T-cell (primary cell): ENCODE measurements around the gene SLC2A3. TPM values are rescaled to one million over a fixed set of nuclear protein-coding genes. Genes with fewer than 3 reads are reported as not detected.
"Not testable (repeated sequence)": the region's sequence is repeated elsewhere in the genome, so short reads cannot be mapped to it uniquely, and the experiment has no call there.

Source experiments
- ATAC-seq, 4 experiments: fragments of 200-7000 bp in 3 of 4; fragments of 150-1000 bp in 1 of 4; cut with Tn5 transposase; replicated peaks in 1 of 4; 1 replicate in 3 of 4; 2 replicates in 1 of 4; pipeline ENCODE4 v1.10.0; 2021; ENCODE audit warnings: moderate library complexity in 3 of 4, mild to moderate bottlenecking in 2 of 4, moderate number of reproducible peaks in 1 of 4
- CTCF ChIA-PET, 2 donors: fragments of 300-600 bp; sonication (Branson Sonifier 250); formaldehyde crosslinking; loops; one replicate each; lab custom pipeline; 2022; ENCODE audit warnings: antibody characterized with exemption in 2 of 2; lab: Charles Lee
- POLR2A ChIA-PET, 2 donors: fragments of 300-600 bp; sonication (Branson Sonifier 250); formaldehyde crosslinking; loops; one replicate each; lab custom pipeline; 2022; ENCODE audit warnings: antibody characterized with exemption in 2 of 2; lab: Charles Lee
- DNase-seq, 35 experiments: peaks; one replicate each; pipeline versions ENCODE4 v3.0.0 to v3.0.0-alpha.2; 2013 to 2023
- H3K27ac ChIP-seq: one replicate; pipeline ENCODE4 v1.5.1; 2013; ENCODE audit warnings: low read length
- H3K27me3 ChIP-seq, 2 experiments: replicated peaks in 1 of 2; 1 replicate in 1 of 2; 2 replicates in 1 of 2; pipeline versions ENCODE4 v1.6.1 to v1.7.0; 2013; ENCODE audit warnings: low read length in 1 of 2, mixed read lengths in 1 of 2; ENCODE audit not compliant: control insufficient read depth in 2 of 2, insufficient read depth in 2 of 2; ENCODE audit errors: extremely low read depth in 1 of 2
- H3K36me3 ChIP-seq, 2 donors: 1 replicate in 1 of 2; 2 replicates in 1 of 2; pipeline versions ENCODE4 v1.6.1 to v1.7.0; 2013; ENCODE audit warnings: low read length in 1 of 2; ENCODE audit not compliant: control insufficient read depth in 2 of 2, insufficient read depth in 1 of 2; ENCODE audit errors: extremely low read depth in 1 of 2
- H3K4me1 ChIP-seq, 2 experiments: 1 replicate in 1 of 2; 2 replicates in 1 of 2; pipeline versions ENCODE4 v1.6.1 to v1.7.0; 2013; ENCODE audit warnings: low read length in 2 of 2, mixed read lengths in 1 of 2; ENCODE audit not compliant: insufficient read depth in 2 of 2, control insufficient read depth in 1 of 2; ENCODE audit errors: extremely low read depth in 1 of 2
- H3K4me3 ChIP-seq, 2 donors: 1 replicate in 1 of 2; 2 replicates in 1 of 2; pipeline versions ENCODE4 v1.5.1 to v1.7.0; 2013; ENCODE audit warnings: mild to moderate bottlenecking in 2 of 2, low read length in 1 of 2, moderate library complexity in 1 of 2; ENCODE audit not compliant: control insufficient read depth in 1 of 2; ENCODE audit errors: extremely low read depth in 1 of 2
- H3K9me3 ChIP-seq: 2 replicates; pipeline ENCODE4 v1.7.0; 2013
- H3K27ac Mint-ChIP-seq, 2 donors: one replicate each; pipeline ENCODE4 v1.8.0; 2020 to 2021; ENCODE audit warnings: mild to moderate bottlenecking in 2 of 2, mixed read lengths in 2 of 2
- H3K27me3 Mint-ChIP-seq, 2 donors: one replicate each; pipeline ENCODE4 v1.8.0; 2021 to 2022; ENCODE audit warnings: mixed read lengths in 2 of 2
- H3K36me3 Mint-ChIP-seq: one replicate; pipeline ENCODE4 v1.8.0; 2021; ENCODE audit warnings: mixed read lengths
- H3K4me1 Mint-ChIP-seq, 3 donors: one replicate each; pipeline ENCODE4 v1.8.0; 2020 to 2022; ENCODE audit warnings: mixed read lengths in 3 of 3, mild to moderate bottlenecking in 1 of 3
- H3K4me3 Mint-ChIP-seq, 3 donors: one replicate each; pipeline ENCODE4 v1.8.0; 2020 to 2022; ENCODE audit warnings: mild to moderate bottlenecking in 3 of 3, mixed read lengths in 3 of 3, moderate library complexity in 3 of 3
- H3K9me3 Mint-ChIP-seq, 3 donors: one replicate each; pipeline ENCODE4 v1.8.0; 2020 to 2022; ENCODE audit warnings: mixed read lengths in 3 of 3
- WGBS: methylation state at CpG from one replicate; pipeline ENCODE4 v1.1.5; 2013; ENCODE audit warnings: missing lambda C conversion rate; ENCODE audit not compliant: insufficient coverage; 5-methylcytosine and 5-hydroxymethylcytosine counted together
- total RNA-seq, 35 experiments: library from RNA in 6 of 35; stranded (reverse) in 6 of 35; fragments of 120-200 nt in 1 of 35; gene quantifications; one replicate each; pipeline versions ENCODE4 v1.2.1 to v1.2.4 and lab custom pipeline; 2013 to 2026

SLC2A3 gene
- total RNA-seq, 5 donors from 2014 or later (not counting 1 experiment from before 2014, with no cell fraction given), result 125 to 803 (median 160) TPM

GRCh38 chr12:7970475-7971252 is 34.7 kb upstream of the SLC2A3 start:
- Histone ChIP-seq H3K36me3 (no peaks in the 10 kb centered on the region), H3K9me3 (no peaks in the 10 kb centered on the region), H3K27ac (peak overlapping the region; percentile 95), H3K4me1 (peaks cover 2 to 31% of the 10 kb centered on the region in 2 experiments), H3K4me3 (peak overlapping the region; percentile 61 to 70), H3K27me3 (peaks cover 0 to 2% of the 10 kb centered on the region in 2 experiments)
- CTCF ChIA-PET, result interaction anchor here (0.5 to 1.7 kb wide), 14 partner anchors 10 to 919 kb away, joined by 3 to 23 read pairs (median 3); partner anchors contain the start of gene SLC2A3 (in 1 of the 2)
- no peaks in the 10 kb centered on the region for H3K9me3 Mint-ChIP-seq
- WGBS, result under 1% methylated on average over 41 of the region's 49 CpGs
- H3K27me3 Mint-ChIP-seq, result no peaks in the 10 kb centered on the region
- H3K4me3 Mint-ChIP-seq, result peak overlapping the region; percentile 81 to 89 (median 86)
- H3K27ac Mint-ChIP-seq, result peak overlapping the region; percentile 94 to 96
- H3K36me3 Mint-ChIP-seq, result peaks cover 3% of the 10 kb centered on the region
- POLR2A ChIA-PET, result interaction anchor here (0.6 to 2.0 kb wide), 9 partner anchors 9 to 57 kb away, joined by 3 to 62 read pairs (median 4); partner anchors contain the start of gene SLC2A3 (in 1 of the 2)
- ATAC-seq (peak; percentile 86 to 98 (median 97)), DNase-seq (peak; percentile 68 to 95 (median 82))
- peaks cover 24 to 33% (median 31%) of the 10 kb centered on the region in 3 donors for H3K4me1 Mint-ChIP-seq

GRCh38 chr12:7966563-7966962 is 30.6 kb upstream of the SLC2A3 start:
- Histone ChIP-seq H3K9me3 (no peaks in the 10 kb centered on the region), H3K4me1 (peaks cover 7 to 29% of the 10 kb centered on the region in 2 experiments), H3K36me3 (no peaks in the 10 kb centered on the region), H3K27ac (no peak overlapping the region), H3K27me3 (no peaks in the 10 kb centered on the region), H3K4me3 (no peak overlapping the region)
- H3K36me3 Mint-ChIP-seq, result peaks cover 3% of the 10 kb centered on the region
- H3K27me3 Mint-ChIP-seq, result no peaks in the 10 kb centered on the region
- ChIA-PET POLR2A (interaction anchor here (0.5 to 0.6 kb wide), 3 partner anchors 11 to 1764 kb away, joined by 3 read pairs; no protein-coding TSS in a partner anchor), CTCF (interaction anchor here (0.6 kb wide), 2 partner anchors 30 to 63 kb away, joined by 3 to 4 read pairs; no protein-coding TSS in a partner anchor)
- ATAC-seq (no peak), DNase-seq (no peak)
- H3K9me3 Mint-ChIP-seq, result no peaks in the 10 kb centered on the region
- H3K4me3 Mint-ChIP-seq, result no peak overlapping the region
- peaks cover 29 to 40% (median 34%) of the 10 kb centered on the region in 3 donors for H3K4me1 Mint-ChIP-seq
- WGBS, result no CpG with 5 or more reads among the region's 14 CpGs
- H3K27ac Mint-ChIP-seq, result no peak overlapping the region

GRCh38 chr12:7964669-7965068 is 28.7 kb upstream of the SLC2A3 start:
- H3K4me1 Mint-ChIP-seq, result peaks cover 24 to 37% (median 31%) of the 10 kb centered on the region in 3 donors
- not testable (repeated sequence) for H3K9me3 ChIP-seq, ATAC-seq, H3K36me3 ChIP-seq, DNase-seq, H3K9me3 Mint-ChIP-seq, H3K27ac ChIP-seq, H3K27me3 Mint-ChIP-seq, H3K4me3 Mint-ChIP-seq, H3K27me3 ChIP-seq, H3K36me3 Mint-ChIP-seq, H3K27ac Mint-ChIP-seq, H3K4me3 ChIP-seq
- peaks cover 16 to 28% of the 10 kb centered on the region in 2 experiments for H3K4me1 ChIP-seq
- POLR2A ChIA-PET, result interaction anchor here (0.5 to 0.6 kb wide), 2 partner anchors 28 to 102 kb away, joined by 3 to 7 read pairs; no protein-coding TSS in a partner anchor
- CTCF ChIA-PET, result interaction anchor here in 1 of 2 donors (1.0 to 7.9 kb wide), 2 partner anchors 30 kb away, joined by 4 to 222 read pairs; partner anchors contain the start of gene SLC2A3
- 95% methylated on average over 3 of the region's 9 CpGs for WGBS

DNA sequence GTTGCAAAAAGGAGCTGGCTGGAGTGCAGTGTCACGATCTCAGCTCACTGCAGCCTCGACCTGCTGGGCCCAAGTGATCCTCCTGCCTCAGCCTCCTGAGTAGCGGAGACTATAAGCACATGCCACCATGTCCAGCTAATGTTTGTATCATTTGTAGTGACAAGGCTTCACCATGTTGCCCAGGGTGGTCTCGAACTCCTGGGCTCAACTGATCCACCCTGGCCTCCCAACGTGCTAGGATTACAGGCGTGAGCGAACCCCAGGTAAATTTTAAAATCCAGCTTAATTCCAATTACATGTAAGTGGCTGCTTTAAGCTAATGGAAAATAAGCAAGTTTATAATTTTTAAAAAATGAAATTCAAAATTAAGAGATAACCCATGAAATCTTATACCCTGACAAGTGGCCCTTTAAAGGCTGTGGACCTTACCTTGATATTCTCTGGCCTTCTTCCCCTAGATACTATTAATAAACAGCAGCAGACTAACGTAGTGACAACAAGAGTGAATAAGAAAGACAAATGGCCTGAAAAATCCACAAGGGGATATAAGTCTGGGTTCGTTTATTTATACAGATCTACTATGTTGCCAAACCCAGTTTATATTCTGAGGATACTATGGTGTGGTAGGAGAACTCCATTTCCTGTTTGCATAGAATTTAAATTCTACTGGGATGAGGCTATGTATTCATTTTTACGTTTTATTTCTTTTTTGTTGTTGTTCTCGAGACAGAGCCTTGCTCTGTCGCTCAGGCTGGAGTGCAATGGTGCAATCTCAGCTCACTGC is 25.6 kb upstream of the SLC2A3 start:
- Mint-ChIP-seq H3K27me3 (no peaks in the 10 kb centered on the region), H3K4me3 (peak overlapping the region; percentile 81 to 87 (median 84)), H3K4me1 (peaks cover 38 to 52% (median 42%) of the 10 kb centered on the region in 3 donors), H3K36me3 (no peaks in the 10 kb centered on the region), H3K27ac (peak overlapping the region; percentile 66 to 93), H3K9me3 (no peaks in the 10 kb centered on the region)
- 91% methylated on average over 5 of the region's 12 CpGs for WGBS
- H3K27me3 ChIP-seq, result no peaks in the 10 kb centered on the region
- ChIA-PET CTCF (interaction anchor here (0.5 to 7.9 kb wide), 13 partner anchors 8 to 117 kb away, joined by 3 to 222 read pairs (median 8); partner anchors contain the start of gene SLC2A3 (in 2 of the 2)), POLR2A (interaction anchor here (0.5 to 6.2 kb wide), 11 partner anchors 9 to 123 kb away, joined by 3 to 296 read pairs (median 4); partner anchors contain the start of gene SLC2A3 (in 2 of the 2))
- no peaks in the 10 kb centered on the region for H3K36me3 ChIP-seq
- H3K9me3 ChIP-seq, result no peaks in the 10 kb centered on the region
- ATAC-seq (no peak), DNase-seq (no peak)
- H3K4me3 ChIP-seq, result peak overlapping the region in 1 of 2 donors; percentile 90
- peak overlapping the region; percentile 87 for H3K27ac ChIP-seq
- H3K4me1 ChIP-seq, result peaks cover 28 to 34% of the 10 kb centered on the region in 2 experiments

DNA sequence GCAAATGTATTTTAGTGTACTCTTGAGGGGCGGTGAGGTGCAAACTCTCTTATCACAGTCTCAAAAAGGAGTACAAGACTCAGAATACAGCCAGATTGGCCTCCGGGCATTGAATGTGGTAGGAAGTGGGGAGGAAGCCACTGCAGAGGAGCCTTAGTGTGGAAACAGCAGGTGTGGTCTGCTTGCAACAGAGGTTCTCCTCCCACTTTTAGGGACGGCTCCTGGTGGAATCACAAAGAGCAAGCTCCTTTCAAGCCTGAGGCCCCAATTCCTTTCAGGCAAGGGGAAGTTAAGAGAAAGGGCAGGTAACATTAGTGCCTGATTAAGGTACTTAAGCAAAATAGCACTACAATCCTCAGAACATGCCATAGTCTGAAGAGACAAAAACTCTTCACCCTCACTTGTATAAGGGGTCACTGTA is 23.7 kb upstream of the SLC2A3 start:
- H3K27me3 Mint-ChIP-seq, result no peaks in the 10 kb centered on the region
- POLR2A ChIA-PET, result interaction anchor here (1.1 to 6.2 kb wide), 6 partner anchors 11 to 27 kb away, joined by 6 to 296 read pairs (median 24); partner anchors contain the start of gene SLC2A3 (in 2 of the 2)

More for the DNA sequence above, 23.7 kb upstream of the SLC2A3 start:
- WGBS, result no CpG with 5 or more reads among the region's 3 CpGs
- Histone ChIP-seq H3K27me3 (no peaks in the 10 kb centered on the region), H3K9me3 (no peaks in the 10 kb centered on the region), H3K4me1 (peaks cover 28 to 34% of the 10 kb centered on the region in 2 experiments), H3K36me3 (no peaks in the 10 kb centered on the region), H3K27ac (peak overlapping the region; percentile 87), H3K4me3 (peak overlapping the region; percentile 53 to 90)
- Mint-ChIP-seq H3K9me3 (no peaks in the 10 kb centered on the region), H3K4me1 (peaks cover 38 to 52% (median 42%) of the 10 kb centered on the region in 3 donors), H3K4me3 (peak overlapping the region; percentile 81 to 87 (median 84)), H3K27ac (peak overlapping the region; percentile 92 to 93), H3K36me3 (no peaks in the 10 kb centered on the region)
- ATAC-seq, result peak; percentile 42 to 57 (median 55)
- CTCF ChIA-PET, result interaction anchor here (0.6 to 7.9 kb wide), 11 partner anchors 11 to 1675 kb away, joined by 3 to 222 read pairs (median 7); partner anchors contain the start of gene SLC2A3 (in 2 of the 2)
- peak in 31 of 35 experiments; percentile 8 to 74 (median 36) for DNase-seq
